ENCODE measurements around the gene CPSF3. TPM values are rescaled to one million over a fixed set of nuclear protein-coding genes. Genes with fewer than 3 reads are reported as not detected.
A peak's percentile ranks its signal among the peaks of the same experiment; 100 is the strongest.
"Not testable (repeated sequence)": the region's sequence is repeated elsewhere in the genome, so short reads cannot be mapped to it uniquely, and the experiment has no call there.

Gene CPSF3
- total RNA-seq, 2 donors from 2014 or later = 13.8 to 21.3 TPM

GRCh38 chr2:9488583-9489547, 65.4 kb downstream of the CPSF3 start:
- ATAC-seq (peak in 1 of 2 donors; percentile 14), DNase-seq (no peak)
- intact Hi-C loops (cut with DNase I) = no loop called here

- no peak for DNase-seq
- no peak for ATAC-seq
- intact Hi-C loops (cut with DNase I) = no loop called here
Measured at GRCh38 chr2:9490789-9491188, 67.3 kb downstream of the CPSF3 start.

- intact Hi-C loops (cut with DNase I) = no loop called here
- DNase-seq (no peak), ATAC-seq (no peak)
Measured at GRCh38 chr2:9492927-9493326, 69.5 kb downstream of the CPSF3 start.

GRCh38 chr2:9493478-9493877, 70.0 kb downstream of the CPSF3 start:
- intact Hi-C loops (cut with DNase I) = no loop called here
- ATAC-seq (no peak), DNase-seq (no peak)

- ATAC-seq (no peak), DNase-seq (no peak)
- intact Hi-C loops (cut with DNase I) = no loop called here
Measured at GRCh38 chr2:9494081-9494480, 70.6 kb downstream of the CPSF3 start.

GRCh38 chr2:9497017-9497416, 73.6 kb downstream of the CPSF3 start:
- DNase-seq = no peak
- intact Hi-C loops (cut with DNase I) = no loop called here
- no peak for ATAC-seq

- ATAC-seq (no peak), DNase-seq (no peak)
- intact Hi-C loops (cut with DNase I) = no loop called here
Measured at GRCh38 chr2:9498210-9498609, 74.8 kb downstream of the CPSF3 start.

- DNase-seq (no peak), ATAC-seq (no peak)
- intact Hi-C loops (cut with DNase I) = no loop called here
Measured at GRCh38 chr2:9508931-9509330, 85.5 kb downstream of the CPSF3 start.

GRCh38 chr2:9513946-9514345, 90.5 kb downstream of the CPSF3 start:
- intact Hi-C loops (cut with DNase I); ATAC-seq; DNase-seq: not testable (repeated sequence)

GRCh38 chr2:9517118-9517782, 93.8 kb downstream of the CPSF3 start:
- intact Hi-C loops (cut with DNase I) = no loop called here
- ATAC-seq (no peak), DNase-seq (no peak)

- ATAC-seq (no peak), DNase-seq (no peak)
- intact Hi-C loops (cut with DNase I) = no loop called here
Measured at GRCh38 chr2:9518163-9518562, 94.7 kb downstream of the CPSF3 start.

GRCh38 chr2:9518780-9519179, 95.3 kb downstream of the CPSF3 start:
- no peak for DNase-seq
- no peak for ATAC-seq
- intact Hi-C loops (cut with DNase I) = no loop called here

GRCh38 chr2:9519250-9519649, 95.8 kb downstream of the CPSF3 start:
- ATAC-seq (no peak), DNase-seq (no peak)
- intact Hi-C loops (cut with DNase I) = no loop called here

Other genes with a start within 250 kb of the CPSF3 start
- 10 to 100 TPM; 13.4 to 18.2 TPM for gene ASAP2, start 216.8 kb upstream of the CPSF3 start, total RNA-seq
- gene ITGB1BP1, start 126 bp upstream of the CPSF3 start, total RNA-seq = 100 to 1,000 TPM; 107 to 161 TPM
- gene IAH1, start 50.9 kb downstream of the CPSF3 start, total RNA-seq = 10 to 100 TPM; 60.0 to 64.3 TPM
- 10 to 100 TPM; 14.1 to 22.6 TPM for gene ADAM17, start 132.2 kb downstream of the CPSF3 start, total RNA-seq
- gene YWHAQ, start 207.3 kb downstream of the CPSF3 start, total RNA-seq = 100 to 1,000 TPM; 118 to 207 TPM